C4-2B (cell line): ENCODE measurements around the gene ZNF622.

ENCODE experiments used
- H3K27ac ChIP-seq: fragments of 450-650 bp; 2 replicates; pipeline ENCODE4 v1.5.1; 2017
- ZFX ChIP-seq: fragments of 450-650 bp; IDR thresholded peaks from 2 replicates; pipeline ENCODE4 v1.6.1; 2017
- TF ChIP-seq, protein P1 (sequence below): fragments of 450-650 bp; conservative IDR thresholded peaks from 2 replicates; pipeline ENCODE4 v1.5.1; 2017; ENCODE audit warnings: mild to moderate bottlenecking

ZNF622 gene

DNA sequence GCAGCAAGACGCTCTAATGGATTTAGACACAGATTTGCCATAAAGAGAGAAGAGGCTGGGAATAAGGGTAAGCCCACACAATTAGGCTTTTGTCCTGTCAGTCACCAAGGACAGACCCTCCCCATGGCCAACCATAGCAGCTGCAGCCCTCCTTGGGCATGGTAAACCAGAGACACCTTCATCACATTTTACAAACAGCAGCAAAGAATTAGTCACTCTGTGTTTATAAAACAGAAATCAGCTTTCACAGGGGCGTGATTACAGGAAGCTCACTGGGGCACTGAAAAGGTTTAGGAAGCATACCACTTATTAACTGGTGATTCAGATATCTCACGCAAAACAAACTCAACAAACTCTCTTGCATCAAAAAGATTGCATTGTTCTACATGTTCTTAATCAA lies 37.3 kb upstream of the ZNF622 start:
- no peak for TF ChIP-seq ZFX
- TF ChIP-seq, protein P1, sequence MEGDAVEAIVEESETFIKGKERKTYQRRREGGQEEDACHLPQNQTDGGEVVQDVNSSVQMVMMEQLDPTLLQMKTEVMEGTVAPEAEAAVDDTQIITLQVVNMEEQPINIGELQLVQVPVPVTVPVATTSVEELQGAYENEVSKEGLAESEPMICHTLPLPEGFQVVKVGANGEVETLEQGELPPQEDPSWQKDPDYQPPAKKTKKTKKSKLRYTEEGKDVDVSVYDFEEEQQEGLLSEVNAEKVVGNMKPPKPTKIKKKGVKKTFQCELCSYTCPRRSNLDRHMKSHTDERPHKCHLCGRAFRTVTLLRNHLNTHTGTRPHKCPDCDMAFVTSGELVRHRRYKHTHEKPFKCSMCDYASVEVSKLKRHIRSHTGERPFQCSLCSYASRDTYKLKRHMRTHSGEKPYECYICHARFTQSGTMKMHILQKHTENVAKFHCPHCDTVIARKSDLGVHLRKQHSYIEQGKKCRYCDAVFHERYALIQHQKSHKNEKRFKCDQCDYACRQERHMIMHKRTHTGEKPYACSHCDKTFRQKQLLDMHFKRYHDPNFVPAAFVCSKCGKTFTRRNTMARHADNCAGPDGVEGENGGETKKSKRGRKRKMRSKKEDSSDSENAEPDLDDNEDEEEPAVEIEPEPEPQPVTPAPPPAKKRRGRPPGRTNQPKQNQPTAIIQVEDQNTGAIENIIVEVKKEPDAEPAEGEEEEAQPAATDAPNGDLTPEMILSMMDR = no peak
- no peak overlapping the region for H3K27ac ChIP-seq

DNA sequence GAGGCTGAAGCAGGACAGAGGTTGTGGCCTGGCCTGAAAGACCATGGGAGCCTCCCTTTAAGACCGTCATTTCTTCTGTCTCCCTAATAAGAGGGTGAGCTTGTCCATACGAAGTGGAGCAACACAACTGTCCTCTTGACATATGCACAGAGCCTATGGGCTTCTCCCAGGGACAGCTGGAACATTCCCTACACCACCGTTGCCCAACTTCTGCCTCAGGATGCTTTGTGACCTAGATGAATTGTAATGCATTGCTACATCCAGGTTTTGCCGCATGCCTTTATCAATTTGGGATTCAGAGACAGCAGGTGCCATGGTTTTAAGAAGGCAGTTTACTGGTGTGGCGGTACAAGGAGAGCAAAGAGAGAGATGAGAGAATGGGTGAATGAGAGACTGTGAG lies 34.4 kb upstream of the ZNF622 start:
- TF ChIP-seq, protein P1 = no peak
- TF ChIP-seq ZFX = no peak
- no peak overlapping the region for H3K27ac ChIP-seq

DNA sequence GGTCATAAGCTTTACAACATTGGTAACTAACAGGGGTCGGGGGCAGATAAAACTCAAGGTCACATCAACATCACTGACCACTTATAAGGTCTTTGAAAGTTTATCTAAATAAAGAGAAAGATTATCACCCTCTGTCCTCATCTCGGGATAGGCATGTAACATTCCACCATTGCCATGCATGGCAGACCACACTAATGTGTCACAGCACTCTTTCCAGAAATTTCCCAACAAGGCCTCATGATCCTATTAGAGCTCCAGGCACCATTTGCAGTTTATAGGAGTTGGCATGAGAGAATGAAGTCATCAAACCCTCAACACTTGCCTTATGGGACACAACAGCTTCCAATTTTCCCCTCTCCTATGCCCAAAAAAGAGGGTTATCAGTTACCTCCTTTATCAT lies 31.9 kb upstream of the ZNF622 start:
- no peak overlapping the region for H3K27ac ChIP-seq
- TF ChIP-seq ZFX = no peak
- TF ChIP-seq, protein P1 = no peak

DNA sequence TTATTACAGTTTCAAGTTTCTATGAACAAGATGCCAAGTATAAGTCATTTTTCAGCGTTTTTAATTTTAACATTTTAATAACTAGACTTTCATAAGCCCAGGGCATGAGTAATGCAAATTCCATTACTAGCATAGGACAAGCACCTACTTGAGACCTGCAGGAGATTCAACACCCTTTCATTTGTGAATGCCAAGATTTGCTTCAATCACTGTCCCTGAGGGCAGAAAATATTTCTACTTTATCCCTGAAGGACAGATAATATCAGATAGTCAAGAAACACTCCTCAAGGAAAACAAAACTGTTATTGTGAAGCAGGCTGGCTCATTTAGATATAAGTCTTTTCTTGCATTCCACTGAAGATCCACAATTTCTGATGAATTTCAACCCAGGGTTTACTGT lies 27.7 kb upstream of the ZNF622 start:
- TF ChIP-seq ZFX = no peak
- TF ChIP-seq, protein P1 = no peak
- H3K27ac ChIP-seq = no peak overlapping the region

DNA sequence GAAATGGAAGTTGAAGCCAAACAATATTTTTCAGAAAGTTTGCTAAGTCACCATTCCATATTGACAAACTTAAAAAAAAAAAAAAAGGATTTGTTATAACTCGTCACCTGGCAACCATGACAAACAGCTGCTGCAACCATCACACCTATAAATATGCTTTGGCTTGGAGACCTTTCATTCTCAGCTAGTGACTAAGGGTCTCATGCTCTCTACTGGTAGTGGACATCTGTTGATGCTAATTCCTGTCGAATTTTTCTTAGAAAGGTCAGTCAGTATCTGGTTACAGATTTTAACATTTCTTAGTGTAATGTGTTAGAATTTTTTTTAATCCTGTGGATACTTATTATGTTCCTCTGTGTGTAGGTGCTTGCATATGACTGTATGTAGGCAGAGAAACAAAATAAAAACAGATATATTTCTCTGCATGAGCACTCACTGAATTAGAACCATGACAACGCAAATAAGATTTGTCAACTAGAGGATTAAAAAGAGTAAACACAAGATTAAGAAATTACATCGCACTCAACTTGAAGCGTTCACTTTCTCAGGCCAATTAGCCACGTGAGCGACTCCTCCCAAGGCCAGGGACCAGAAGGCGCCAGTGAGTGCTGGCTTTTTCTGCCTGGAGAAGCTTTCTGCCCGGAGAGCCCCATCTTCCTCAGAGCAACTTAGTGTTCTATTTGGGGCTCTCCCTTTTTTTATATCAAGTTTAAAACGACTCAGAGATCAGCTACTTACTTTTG lies 27.0 kb upstream of the ZNF622 start:
- no peak overlapping the region for H3K27ac ChIP-seq
- TF ChIP-seq ZFX = no peak
- TF ChIP-seq, protein P1 = no peak

DNA sequence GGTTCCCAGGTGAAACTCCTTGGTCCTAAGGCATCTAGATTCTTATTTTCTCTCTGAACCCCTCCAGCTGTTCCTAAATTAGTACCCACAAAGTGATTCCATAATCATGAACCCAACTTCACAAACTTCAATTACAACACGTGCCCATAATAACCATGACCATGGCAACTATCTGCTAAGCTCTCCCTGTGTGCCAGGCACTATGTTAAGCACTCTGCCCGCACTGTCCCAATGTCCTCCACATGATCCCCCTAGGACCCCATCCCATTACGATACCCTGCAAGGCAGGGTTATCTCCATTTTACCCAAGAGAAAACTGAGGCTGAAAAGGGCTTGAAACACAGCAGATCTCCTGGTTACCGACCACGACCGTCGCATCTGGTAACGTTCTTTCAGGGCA lies 25.3 kb upstream of the ZNF622 start:
- TF ChIP-seq, protein P1 = no peak
- no peak for TF ChIP-seq ZFX
- H3K27ac ChIP-seq = no peak overlapping the region

DNA sequence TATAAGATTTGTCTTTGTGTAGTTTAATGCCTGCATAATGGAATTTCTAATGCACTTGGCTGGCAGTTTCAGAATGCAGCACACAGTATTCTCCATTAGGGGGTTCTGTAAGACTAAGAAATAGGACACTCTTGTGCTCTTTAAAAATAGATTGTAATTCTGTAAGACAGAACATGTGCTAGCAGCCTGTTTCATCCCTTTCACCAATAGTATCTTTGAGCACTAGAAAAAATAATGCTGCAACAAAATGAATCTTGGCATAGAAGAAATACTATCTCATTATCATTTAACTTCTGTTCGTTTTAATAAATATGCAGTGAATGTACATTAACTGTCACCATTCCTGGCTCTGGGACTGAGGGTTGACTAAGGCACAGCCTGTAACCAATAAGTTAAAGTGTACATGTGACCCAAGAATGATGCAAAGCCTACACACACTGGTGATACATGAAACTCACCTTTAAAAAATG lies 23.8 kb upstream of the ZNF622 start:
- TF ChIP-seq, protein P1 = peak; percentile 73
- TF ChIP-seq ZFX = no peak

More for the DNA sequence above, 23.8 kb upstream of the ZNF622 start:
- no peak overlapping the region for H3K27ac ChIP-seq
